Neural cell (in vitro differentiated cells): Measurements from ENCODE around the gene TBATA. TPM values are rescaled to one million over a fixed set of nuclear protein-coding genes. Genes with fewer than 3 reads are reported as not detected.

Experiments used
- H2AFZ ChIP-seq: fragments of 200-600, 300-800 bp; sonication (generic), shearing (Covaris generic); 2 replicates; pipeline ENCODE4 v1.6.0; 2014; ENCODE audit warnings: low read depth, mild to moderate bottlenecking, antibody characterized with exemption, low read length, moderate library complexity
- H3F3A ChIP-seq: fragments of 200-600 bp; shearing (Covaris generic); 2 replicates; pipeline ENCODE4 v1.6.1; 2016; ENCODE audit warnings: mild to moderate bottlenecking, moderate library complexity, mixed read lengths, antibody characterized with exemption, low read length; ENCODE audit not compliant: insufficient read depth, poor library complexity, severe bottlenecking
- H3K27ac ChIP-seq: fragments of 200-600, 300-800 bp; sonication (generic), shearing (Covaris generic); 2 replicates; pipeline ENCODE4 v1.5.1; 2014; ENCODE audit warnings: mild to moderate bottlenecking, low read length, moderate library complexity
- H3K27me3 ChIP-seq: fragments of 300-800, 200-600 bp; sonication (generic), shearing (Covaris generic); 2 replicates; pipeline ENCODE4 v1.6.0; 2014; ENCODE audit warnings: mild to moderate bottlenecking, low read depth, low read length, moderate library complexity; ENCODE audit not compliant: insufficient read depth
- H3K36me3 ChIP-seq: fragments of 300-800, 200-600 bp; sonication (generic), shearing (Covaris generic); 2 replicates; pipeline ENCODE4 v1.5.1; 2014; ENCODE audit warnings: mild to moderate bottlenecking, antibody characterized with exemption, low read length, moderate library complexity; ENCODE audit not compliant: insufficient read depth
- H3K4me2 ChIP-seq: fragments of 300-800, 200-600 bp; sonication (generic), shearing (Covaris generic); 2 replicates; pipeline ENCODE4 v1.6.0; 2014; ENCODE audit warnings: mild to moderate bottlenecking, low read length
- H3K4me3 ChIP-seq: fragments of 300-800, 200-600 bp; sonication (generic), shearing (Covaris generic); 2 replicates; pipeline ENCODE4 v1.5.1; 2014; ENCODE audit warnings: mild to moderate bottlenecking, low read length, moderate library complexity
- H3K79me2 ChIP-seq: fragments of 200-600 bp; shearing (Covaris generic); replicated peaks from 2 replicates; pipeline ENCODE4 v1.6.0; 2014; ENCODE audit warnings: mild to moderate bottlenecking, low read length, moderate library complexity; ENCODE audit not compliant: insufficient read depth
- H3K9ac ChIP-seq: fragments of 300-800, 200-600 bp; sonication (generic), shearing (Covaris generic); 2 replicates; pipeline ENCODE4 v1.6.1; 2016; ENCODE audit warnings: mild to moderate bottlenecking, low read length, mixed read lengths
- H3K9me2 ChIP-seq: fragments of 200-600 bp; shearing (Covaris generic); 2 replicates; pipeline ENCODE4 v1.6.1; 2016; ENCODE audit warnings: mild to moderate bottlenecking, low read length, mixed read lengths; ENCODE audit not compliant: insufficient read depth
- H3K9me3 ChIP-seq: fragments of 200-600, 300-800 bp; sonication (generic), shearing (Covaris generic); 2 replicates; pipeline ENCODE4 v1.6.1; 2016; ENCODE audit warnings: mild to moderate bottlenecking, mixed run types, low read length, moderate library complexity, mixed read lengths
- H4K20me1 ChIP-seq: fragments of 200-600 bp; shearing (Covaris generic); 2 replicates; pipeline ENCODE4 v1.6.1; 2016; ENCODE audit warnings: mild to moderate bottlenecking, mixed run types; ENCODE audit not compliant: insufficient read depth
- EP300 ChIP-seq: fragments of 450-650 bp; conservative IDR thresholded peaks from 2 replicates; pipeline ENCODE4 v1.6.1; 2014; ENCODE audit warnings: antibody characterized with exemption, mild to moderate bottlenecking, moderate library complexity; ENCODE audit not compliant: poor library complexity, severe bottlenecking
- EZH2 ChIP-seq: fragments of 200-600, 300-800 bp; shearing (Covaris generic), sonication (generic); IDR thresholded peaks from 2 replicates; pipeline ENCODE4 v1.6.1; 2014; ENCODE audit warnings: antibody characterized with exemption, low read length, borderline replicate concordance, mild to moderate bottlenecking; ENCODE audit not compliant: insufficient read depth, poor library complexity, severe bottlenecking
- MXI1 ChIP-seq: fragments of 450-650 bp; conservative IDR thresholded peaks from 2 replicates; pipeline ENCODE4 v1.6.1; 2014; ENCODE audit warnings: antibody characterized with exemption, mild to moderate bottlenecking; ENCODE audit not compliant: poor library complexity, severe bottlenecking
- POLR2AphosphoS5 ChIP-seq: IDR thresholded peaks from 2 replicates; pipeline ENCODE4 v1.6.1; 2012
- RAD21 ChIP-seq: fragments of 450-650 bp; conservative IDR thresholded peaks from 2 replicates; pipeline ENCODE4 v1.6.1; 2014; ENCODE audit warnings: antibody characterized with exemption, mild to moderate bottlenecking, moderate library complexity
- REST ChIP-seq: IDR thresholded peaks from 2 replicates; pipeline ENCODE4 v1.6.1; 2012; ENCODE audit warnings: borderline replicate concordance
- SMC3 ChIP-seq: fragments of 450-650 bp; conservative IDR thresholded peaks from 2 replicates; pipeline ENCODE4 v1.6.1; 2014; ENCODE audit warnings: antibody characterized with exemption, mild to moderate bottlenecking, moderate library complexity; ENCODE audit not compliant: poor library complexity
- TAF1 ChIP-seq: IDR thresholded peaks from 2 replicates; pipeline ENCODE4 v1.6.1; 2012; ENCODE audit warnings: low read depth
- polyA plus RNA-seq: library from polyadenylated mRNA; depleted of rRNA; stranded (reverse); fragments of >200 nt; gene quantifications from 2 replicates; pipeline ENCODE4 v1.2.3, GENCODE V29; 2014
- TF ChIP-seq, protein P1 (sequence below): fragments of 450-650 bp; IDR thresholded peaks from 2 replicates; pipeline ENCODE4 v1.5.1; 2014; ENCODE audit warnings: antibody characterized with exemption, mild to moderate bottlenecking, moderate library complexity; ENCODE audit not compliant: poor library complexity, severe bottlenecking

TBATA gene
- polyA plus RNA-seq, 1 donor from 2014 or later: not detected

GRCh38 chr10:70765794-70766594, 19.2 kb downstream of the TBATA start:
- Histone ChIP-seq H3K4me3 (no peak overlapping the region), H3K79me2 (no peaks in the 10 kb centered on the region)
- TF ChIP-seq TAF1 (no peak), REST (no peak), MXI1 (no peak), POLR2AphosphoS5 (no peak), RAD21 (no peak)

DNA sequence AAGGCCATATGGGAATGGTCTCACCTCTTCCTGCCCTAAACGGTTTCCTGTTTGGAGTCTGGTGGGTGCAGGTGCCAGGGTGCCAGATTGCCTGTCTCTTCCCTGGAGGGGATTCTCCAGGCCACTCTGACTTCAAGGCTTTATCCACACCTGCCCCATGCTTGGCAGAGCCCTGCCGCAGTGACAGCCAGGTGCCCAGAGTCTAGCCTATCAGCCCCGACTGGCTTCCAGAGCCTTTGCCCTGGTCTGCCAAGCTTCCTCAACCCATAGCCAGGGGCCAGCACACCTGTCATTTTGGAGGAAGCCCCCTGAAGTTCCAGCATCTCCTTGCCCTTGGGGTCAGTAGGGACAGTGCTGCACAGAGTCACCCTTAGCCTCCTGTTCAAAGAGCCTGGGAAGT, 21.6 kb downstream of the TBATA start:
- H4K20me1 ChIP-seq: no peaks in the 10 kb centered on the region
- no peaks in the 10 kb centered on the region for H3K9me3 ChIP-seq
- no peak overlapping the region for H3K4me3 ChIP-seq
- no peak overlapping the region for H3K4me2 ChIP-seq
- H3K79me2 ChIP-seq: no peaks in the 10 kb centered on the region
- H3K9ac ChIP-seq: no peak overlapping the region
- H3F3A ChIP-seq: no peaks in the 10 kb centered on the region
- H2AFZ ChIP-seq: no peak overlapping the region
- no peak overlapping the region for H3K27ac ChIP-seq
- H3K9me2 ChIP-seq: no peaks in the 10 kb centered on the region
- H3K27me3 ChIP-seq: no peaks in the 10 kb centered on the region
- no peaks in the 10 kb centered on the region for H3K36me3 ChIP-seq
- TF ChIP-seq RAD21 (no peak), SMC3 (no peak), EZH2 (no peak), REST (no peak), TAF1 (no peak), MXI1 (no peak), POLR2AphosphoS5 (no peak), EP300 (no peak)
- TF ChIP-seq, protein P1, sequence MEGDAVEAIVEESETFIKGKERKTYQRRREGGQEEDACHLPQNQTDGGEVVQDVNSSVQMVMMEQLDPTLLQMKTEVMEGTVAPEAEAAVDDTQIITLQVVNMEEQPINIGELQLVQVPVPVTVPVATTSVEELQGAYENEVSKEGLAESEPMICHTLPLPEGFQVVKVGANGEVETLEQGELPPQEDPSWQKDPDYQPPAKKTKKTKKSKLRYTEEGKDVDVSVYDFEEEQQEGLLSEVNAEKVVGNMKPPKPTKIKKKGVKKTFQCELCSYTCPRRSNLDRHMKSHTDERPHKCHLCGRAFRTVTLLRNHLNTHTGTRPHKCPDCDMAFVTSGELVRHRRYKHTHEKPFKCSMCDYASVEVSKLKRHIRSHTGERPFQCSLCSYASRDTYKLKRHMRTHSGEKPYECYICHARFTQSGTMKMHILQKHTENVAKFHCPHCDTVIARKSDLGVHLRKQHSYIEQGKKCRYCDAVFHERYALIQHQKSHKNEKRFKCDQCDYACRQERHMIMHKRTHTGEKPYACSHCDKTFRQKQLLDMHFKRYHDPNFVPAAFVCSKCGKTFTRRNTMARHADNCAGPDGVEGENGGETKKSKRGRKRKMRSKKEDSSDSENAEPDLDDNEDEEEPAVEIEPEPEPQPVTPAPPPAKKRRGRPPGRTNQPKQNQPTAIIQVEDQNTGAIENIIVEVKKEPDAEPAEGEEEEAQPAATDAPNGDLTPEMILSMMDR: no peak

More at GRCh38 chr10:70765794-70766594, 19.2 kb downstream of the TBATA start:
- no peaks in the 10 kb centered on the region for H3K36me3 ChIP-seq
- no peak overlapping the region for H3K4me2 ChIP-seq
- H3F3A ChIP-seq: no peaks in the 10 kb centered on the region
- no peaks in the 10 kb centered on the region for H3K27me3 ChIP-seq
- H4K20me1 ChIP-seq: no peaks in the 10 kb centered on the region
- H3K9ac ChIP-seq: no peak overlapping the region
- H3K9me2 ChIP-seq: no peaks in the 10 kb centered on the region
- H3K27ac ChIP-seq: no peak overlapping the region
- H2AFZ ChIP-seq: no peak overlapping the region
- H3K9me3 ChIP-seq: no peaks in the 10 kb centered on the region
